ENCODE results near the gene APOBEC3B.

GRCh38 chr22:38984224-38984623 is 2.1 kb downstream of the APOBEC3B start:
- no peak for TF ChIP-seq CTCF (IDR thresholded peaks at IDR 0.05; ENCODE audit: extremely low read depth in 1 of 2, insufficient read depth in 1 of 2, low read depth in 1 of 2, low read length in 2 of 2)
- TF ChIP-seq EZH2 (IDR thresholded peaks at IDR 0.05; ENCODE audit: borderline replicate concordance, low read depth, low read length, severe bottlenecking), result no peak
- no peak for TF ChIP-seq POLR2A (IDR thresholded peaks at IDR 0.05; ENCODE audit: low read depth, low read length)
